ENCODE results near the gene TNS1.

DNA sequence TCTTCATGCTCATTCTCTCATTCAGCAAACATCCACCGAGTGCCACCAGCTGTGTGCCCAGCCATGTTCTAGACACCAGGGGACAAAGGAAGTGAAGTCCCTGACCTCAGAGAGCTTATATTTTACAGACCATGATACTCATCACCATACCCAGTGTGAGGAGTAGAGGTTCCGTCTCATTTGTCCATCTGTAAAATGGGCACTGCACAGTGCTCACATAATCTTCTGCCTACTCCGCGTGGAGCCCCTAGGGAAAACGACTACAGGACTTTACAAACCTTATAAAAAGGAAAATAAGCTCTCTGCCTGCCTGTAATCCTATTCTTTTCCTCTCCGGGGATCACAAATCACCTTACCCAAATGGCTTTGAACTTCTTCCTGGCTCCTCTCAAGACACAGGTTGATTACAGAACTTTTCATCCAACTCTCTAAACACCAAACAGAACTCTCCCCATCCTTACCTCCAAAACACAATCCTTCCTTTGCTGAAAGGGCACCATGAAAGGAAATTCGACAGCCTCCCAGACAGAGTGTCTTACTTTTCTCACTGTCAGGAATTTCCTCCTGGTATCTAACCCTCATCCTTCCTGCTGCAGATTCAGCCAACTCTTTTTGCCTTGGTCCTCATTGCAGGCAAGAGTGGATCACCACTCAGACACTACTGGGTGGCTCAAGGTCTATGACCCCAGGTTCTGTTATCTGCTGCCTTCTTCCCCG lies 99.5 kb downstream of the TNS1 start:
- TF ChIP-seq, protein P1, sequence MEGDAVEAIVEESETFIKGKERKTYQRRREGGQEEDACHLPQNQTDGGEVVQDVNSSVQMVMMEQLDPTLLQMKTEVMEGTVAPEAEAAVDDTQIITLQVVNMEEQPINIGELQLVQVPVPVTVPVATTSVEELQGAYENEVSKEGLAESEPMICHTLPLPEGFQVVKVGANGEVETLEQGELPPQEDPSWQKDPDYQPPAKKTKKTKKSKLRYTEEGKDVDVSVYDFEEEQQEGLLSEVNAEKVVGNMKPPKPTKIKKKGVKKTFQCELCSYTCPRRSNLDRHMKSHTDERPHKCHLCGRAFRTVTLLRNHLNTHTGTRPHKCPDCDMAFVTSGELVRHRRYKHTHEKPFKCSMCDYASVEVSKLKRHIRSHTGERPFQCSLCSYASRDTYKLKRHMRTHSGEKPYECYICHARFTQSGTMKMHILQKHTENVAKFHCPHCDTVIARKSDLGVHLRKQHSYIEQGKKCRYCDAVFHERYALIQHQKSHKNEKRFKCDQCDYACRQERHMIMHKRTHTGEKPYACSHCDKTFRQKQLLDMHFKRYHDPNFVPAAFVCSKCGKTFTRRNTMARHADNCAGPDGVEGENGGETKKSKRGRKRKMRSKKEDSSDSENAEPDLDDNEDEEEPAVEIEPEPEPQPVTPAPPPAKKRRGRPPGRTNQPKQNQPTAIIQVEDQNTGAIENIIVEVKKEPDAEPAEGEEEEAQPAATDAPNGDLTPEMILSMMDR (IDR thresholded peaks at IDR 0.05; ENCODE audit: insufficient read depth, low read length), result no peak
- TF ChIP-seq POLR2AphosphoS5 (IDR thresholded peaks at IDR 0.05; ENCODE audit: low read depth) (no peak), GABPA (IDR thresholded peaks at IDR 0.05; ENCODE audit: low read depth) (no peak), REST (IDR thresholded peaks at IDR 0.05; ENCODE audit: insufficient replicate concordance, low read depth) (no peak), SPI1 (IDR thresholded peaks at IDR 0.05; ENCODE audit: borderline replicate concordance, low read depth) (no peak)
